Astrocyte of the cerebellum (primary cell): ENCODE measurements around the gene RRM2.

Experiments
- DNase-seq: peaks from one replicate; pipeline ENCODE4 v3.0.0-alpha.2; 2011; ENCODE audit warnings: low read depth
- H3K4me3 ChIP-seq: 2 replicates; pipeline ENCODE4 v1.5.1; 2011; ENCODE audit warnings: mild to moderate bottlenecking, low read depth, low read length, moderate library complexity
- in situ Hi-C: cut with HindIII; loops from 2 replicates; pipeline ENCODE4 v1.10.0; 2017; ENCODE audit warnings: low sequenced_read_pairs
- TF ChIP-seq, protein P1 (sequence below): IDR thresholded peaks from 2 replicates; pipeline ENCODE4 v1.5.1; 2012; ENCODE audit warnings: low read length, low read depth, moderate library complexity, mild to moderate bottlenecking; ENCODE audit errors: missing control alignments

RRM2 gene

DNA sequence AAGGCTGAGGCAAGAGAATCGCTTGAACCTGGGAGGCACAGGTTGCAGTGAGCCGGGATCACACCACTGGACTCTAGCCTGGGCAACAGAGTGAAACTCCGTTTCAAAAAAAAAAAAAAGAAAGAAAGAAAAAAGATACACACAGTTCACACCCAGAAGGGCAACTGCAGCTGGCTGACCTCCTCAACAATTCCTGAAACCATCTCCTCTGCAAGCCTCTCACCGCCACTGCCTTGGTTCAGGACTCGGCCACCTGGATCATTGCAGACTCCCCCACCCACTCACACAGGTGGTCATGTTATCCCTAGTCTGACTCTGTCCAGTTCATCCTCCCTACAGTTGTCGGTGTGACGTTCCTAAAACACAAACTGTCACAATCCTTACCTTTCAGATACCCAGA, 44.5 kb upstream of the RRM2 start:
- H3K4me3 ChIP-seq, result no peak overlapping the region
- in situ Hi-C loops, result no loop called here
- no peak for DNase-seq
- TF ChIP-seq, protein P1, sequence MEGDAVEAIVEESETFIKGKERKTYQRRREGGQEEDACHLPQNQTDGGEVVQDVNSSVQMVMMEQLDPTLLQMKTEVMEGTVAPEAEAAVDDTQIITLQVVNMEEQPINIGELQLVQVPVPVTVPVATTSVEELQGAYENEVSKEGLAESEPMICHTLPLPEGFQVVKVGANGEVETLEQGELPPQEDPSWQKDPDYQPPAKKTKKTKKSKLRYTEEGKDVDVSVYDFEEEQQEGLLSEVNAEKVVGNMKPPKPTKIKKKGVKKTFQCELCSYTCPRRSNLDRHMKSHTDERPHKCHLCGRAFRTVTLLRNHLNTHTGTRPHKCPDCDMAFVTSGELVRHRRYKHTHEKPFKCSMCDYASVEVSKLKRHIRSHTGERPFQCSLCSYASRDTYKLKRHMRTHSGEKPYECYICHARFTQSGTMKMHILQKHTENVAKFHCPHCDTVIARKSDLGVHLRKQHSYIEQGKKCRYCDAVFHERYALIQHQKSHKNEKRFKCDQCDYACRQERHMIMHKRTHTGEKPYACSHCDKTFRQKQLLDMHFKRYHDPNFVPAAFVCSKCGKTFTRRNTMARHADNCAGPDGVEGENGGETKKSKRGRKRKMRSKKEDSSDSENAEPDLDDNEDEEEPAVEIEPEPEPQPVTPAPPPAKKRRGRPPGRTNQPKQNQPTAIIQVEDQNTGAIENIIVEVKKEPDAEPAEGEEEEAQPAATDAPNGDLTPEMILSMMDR, result no peak

DNA sequence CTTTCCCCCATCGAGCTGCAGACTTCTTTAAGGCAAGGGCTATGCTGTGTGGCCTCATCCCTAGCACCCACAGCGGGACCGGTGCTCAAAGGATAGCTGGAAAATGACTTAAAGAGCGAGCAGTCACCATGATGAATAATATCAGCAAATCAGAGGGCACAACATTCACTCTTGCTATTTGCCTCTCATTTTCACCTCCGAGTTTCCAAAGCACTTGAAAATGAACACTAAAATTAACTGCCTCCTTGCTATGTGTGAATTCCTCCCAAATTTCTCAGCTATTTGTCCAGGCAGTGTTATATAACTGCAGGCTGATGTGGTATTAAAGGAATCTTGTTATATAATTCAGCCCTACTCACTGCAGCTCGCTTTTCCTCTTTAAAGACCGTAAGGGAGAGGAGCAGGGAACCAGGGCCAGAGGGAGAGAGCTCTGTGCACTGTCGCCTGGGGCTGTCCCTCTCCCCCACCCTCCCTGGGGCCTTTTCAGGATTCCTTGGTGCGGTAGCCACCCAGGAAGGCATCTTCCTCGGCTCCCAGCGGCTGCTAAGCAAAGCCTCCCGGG, 43.8 kb upstream of the RRM2 start:
- DNase-seq, result no peak
- in situ Hi-C loops, result no loop called here
- H3K4me3 ChIP-seq, result peak overlapping the region; percentile 36
- TF ChIP-seq, protein P1, result no peak

DNA sequence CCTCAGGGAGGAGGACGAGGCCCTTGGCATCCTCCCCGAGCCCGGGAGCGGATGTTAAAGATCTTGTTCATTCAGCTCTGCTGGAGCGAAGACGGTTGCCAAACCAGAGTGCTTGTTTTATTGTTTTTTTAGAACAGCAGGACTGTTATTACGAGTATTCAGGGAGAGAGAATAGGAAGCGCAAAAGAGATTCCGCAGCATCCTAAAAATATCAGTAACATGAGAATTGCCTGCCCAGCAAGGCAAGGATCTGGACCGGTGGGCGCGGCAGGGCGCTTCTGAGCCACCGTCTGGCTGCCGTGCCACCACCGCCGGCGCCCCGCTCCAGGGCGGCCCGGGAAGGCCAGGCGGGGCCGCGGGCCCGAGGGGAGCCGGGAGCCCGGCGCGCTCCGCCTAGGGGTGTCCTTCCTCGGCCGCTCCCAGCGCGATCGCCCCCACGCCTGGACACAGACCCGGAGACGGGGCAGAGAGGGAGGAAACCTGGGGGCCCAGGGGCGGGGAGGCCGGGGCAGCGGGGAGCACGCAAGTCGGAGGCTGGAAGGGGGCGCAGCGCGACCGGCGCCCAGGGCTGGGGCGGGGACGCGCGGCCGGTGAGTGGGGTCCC, 43.2 kb upstream of the RRM2 start:
- in situ Hi-C loops, result no loop called here
- DNase-seq, result peak; percentile 89
- H3K4me3 ChIP-seq, result peak overlapping the region; percentile 36
- TF ChIP-seq, protein P1, result no peak

DNA sequence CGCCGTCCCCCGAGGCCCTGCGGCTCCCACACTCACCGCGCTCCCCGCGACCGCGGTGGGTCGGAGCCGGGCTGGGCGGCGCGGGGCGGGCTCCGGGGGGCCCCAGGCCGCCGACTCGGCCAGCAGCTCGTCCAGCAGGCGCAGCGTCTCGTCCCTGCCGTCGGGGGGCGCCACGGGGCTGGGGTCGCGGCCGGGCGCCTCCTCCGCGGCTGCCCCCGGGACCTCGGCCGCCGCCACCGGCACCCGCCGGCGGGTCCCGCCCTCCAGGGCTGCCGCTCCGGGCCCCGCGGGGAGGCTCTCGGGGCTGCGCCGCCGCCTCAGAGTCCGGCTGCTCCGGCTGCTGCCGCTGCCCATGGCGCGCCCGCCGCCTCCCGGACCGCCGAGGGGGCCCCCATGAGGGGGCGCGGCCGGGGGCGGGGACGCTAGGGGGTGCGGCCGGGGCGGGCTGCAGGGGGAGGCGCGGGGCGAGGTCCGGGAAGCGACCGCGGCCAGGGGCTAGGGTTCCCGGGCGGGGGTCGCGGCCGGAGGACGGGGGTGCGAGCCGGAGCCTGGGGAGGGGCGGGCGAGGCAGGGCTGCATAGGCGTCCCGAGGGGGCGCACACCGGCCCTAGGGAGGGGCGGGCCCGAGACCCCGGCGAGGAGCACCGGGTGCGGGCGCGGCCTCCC, 42.5 kb upstream of the RRM2 start, which contains the start of gene CYS1:
Gene CYS1, minus strand, starts transcription at position 542 of the 666 bp plus-strand sequence. Its CDS starts 188 bp downstream, at position 354.
- no peak for DNase-seq
- in situ Hi-C loops, result no loop called here
- TF ChIP-seq, protein P1, result no peak
- H3K4me3 ChIP-seq, result peak within 1 kb of the TSS; percentile 36

DNA sequence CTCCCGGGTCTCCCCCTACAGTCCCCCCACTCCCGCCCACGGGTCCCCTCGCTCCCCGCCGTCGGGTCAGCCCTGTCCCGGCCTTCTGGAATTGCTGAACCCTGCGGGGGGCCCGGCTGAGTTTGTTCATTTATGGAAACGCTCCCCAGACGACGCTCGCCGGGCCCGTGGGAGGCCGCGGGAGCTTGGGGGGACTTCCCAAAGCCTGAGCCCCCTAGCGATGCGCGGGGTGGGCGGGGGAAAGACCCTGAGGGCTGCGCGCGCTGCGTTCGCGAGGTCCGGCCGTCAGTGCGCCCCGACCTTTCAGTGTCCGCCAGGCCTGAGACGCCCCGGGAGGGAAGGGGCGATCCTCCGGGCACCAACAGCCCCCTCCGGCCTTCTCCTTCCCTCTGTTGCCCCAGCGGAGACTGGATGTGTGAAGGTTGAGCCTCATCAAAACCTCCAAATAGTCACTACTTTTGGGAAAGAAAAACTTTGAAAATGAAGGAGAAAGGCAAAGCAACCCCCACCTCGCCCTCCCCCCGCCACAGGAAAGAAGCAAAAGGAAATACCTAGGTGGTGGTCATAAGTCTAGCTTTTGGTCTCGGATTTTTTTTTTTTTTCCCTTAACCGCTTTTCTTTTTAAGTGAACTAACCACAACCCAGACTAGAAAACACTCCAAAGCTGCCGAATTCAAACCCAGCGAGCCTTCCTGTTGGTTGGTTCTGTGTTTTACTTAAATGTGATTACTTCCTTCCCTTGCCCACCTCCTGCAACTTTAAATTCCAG, 41.8 kb upstream of the RRM2 start:
- in situ Hi-C loops, result no loop called here
- TF ChIP-seq, protein P1, result no peak
- peak overlapping the region; percentile 36 for H3K4me3 ChIP-seq
- peak; percentile 20 for DNase-seq

DNA sequence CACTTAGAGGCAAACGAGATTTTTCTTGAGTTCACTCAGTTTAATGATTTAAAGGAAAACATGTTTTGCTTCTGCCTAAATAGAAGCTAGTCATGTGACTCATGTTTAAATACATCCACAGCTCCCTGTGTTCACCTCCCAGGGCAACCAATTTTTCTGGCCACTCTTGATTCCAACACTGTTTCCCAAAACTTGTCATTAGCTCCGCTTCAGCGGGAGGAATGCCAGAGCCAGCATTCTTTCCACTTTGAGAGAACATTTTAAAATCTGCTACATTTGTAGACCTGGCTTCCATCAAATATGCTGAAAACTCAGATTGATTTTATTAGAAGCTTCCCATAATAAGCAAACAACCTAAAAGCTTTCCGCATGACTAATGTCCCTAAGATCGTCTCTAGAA, 39.5 kb upstream of the RRM2 start:
- no peak for DNase-seq
- TF ChIP-seq, protein P1, result no peak
- in situ Hi-C loops, result no loop called here
- H3K4me3 ChIP-seq, result no peak overlapping the region
